HUES6 (cell line): ENCODE results near the gene SIGLEC10.

Experiments used
- H3K27ac ChIP-seq: 2 replicates; pipeline ENCODE4 v1.7.0; 2013; ENCODE audit warnings: low read depth, mild to moderate bottlenecking, low read length, inconsistent platforms
- H3K27me3 ChIP-seq: 2 replicates; pipeline ENCODE4 v1.6.1; 2013; ENCODE audit warnings: low read length; ENCODE audit not compliant: control insufficient read depth, insufficient read depth
- H3K36me3 ChIP-seq: 2 replicates; pipeline ENCODE4 v1.6.1; 2013; ENCODE audit warnings: low read length; ENCODE audit not compliant: control insufficient read depth, insufficient read depth
- H3K4me1 ChIP-seq: 2 replicates; pipeline ENCODE4 v1.6.1; 2013; ENCODE audit warnings: low read length; ENCODE audit not compliant: control insufficient read depth, insufficient read depth
- H3K4me3 ChIP-seq: 2 replicates; pipeline ENCODE4 v1.5.1; 2013; ENCODE audit warnings: low read depth, low read length
- H3K9ac ChIP-seq: one replicate; pipeline ENCODE4 v1.6.1; 2013; ENCODE audit warnings: mild to moderate bottlenecking, low read length
- H3K9me3 ChIP-seq: 2 replicates; pipeline ENCODE4 v1.6.1; 2013; ENCODE audit warnings: low read depth, low read length; ENCODE audit not compliant: control insufficient read depth, insufficient read depth

The SIGLEC10 gene

GRCh38 chr19:51364200-51365106 lies 53.0 kb downstream of the SIGLEC10 start:
- no peaks in the 10 kb centered on the region for H3K27me3 ChIP-seq
- no peaks in the 10 kb centered on the region for H3K9me3 ChIP-seq
- H3K4me3 ChIP-seq = no peak overlapping the region
- no peak overlapping the region for H3K27ac ChIP-seq
- no peak overlapping the region for H3K9ac ChIP-seq
- H3K36me3 ChIP-seq = no peaks in the 10 kb centered on the region
- peaks cover 32% of the 10 kb centered on the region for H3K4me1 ChIP-seq

GRCh38 chr19:51361239-51361638 lies 56.2 kb downstream of the SIGLEC10 start:
- Histone ChIP-seq H3K9ac (no peak overlapping the region), H3K4me3 (no peak overlapping the region), H3K36me3 (no peaks in the 10 kb centered on the region), H3K27ac (no peak overlapping the region), H3K27me3 (no peaks in the 10 kb centered on the region), H3K9me3 (no peaks in the 10 kb centered on the region), H3K4me1 (peaks cover 25% of the 10 kb centered on the region)
